Fibroblast of lung (primary cell): ENCODE measurements around the gene GRAMD2A. TPM values are rescaled to one million over a fixed set of nuclear protein-coding genes. Genes with fewer than 3 reads are reported as not detected.

Source experiments
- DNase-seq, 2 donors: peaks; one replicate each; pipeline versions ENCODE4 v3.0.0 to v3.0.0-alpha.2; 2010; ENCODE audit warnings: low read depth in 2 of 2
- H2AFZ ChIP-seq: 2 replicates; pipeline ENCODE4 v1.5.1; 2012; ENCODE audit warnings: low read length, control low read depth, inconsistent platforms
- H3K27ac ChIP-seq: 2 replicates; pipeline ENCODE4 v1.5.1; 2011; ENCODE audit warnings: low read length, control low read depth; ENCODE audit not compliant: insufficient read depth
- H3K27me3 ChIP-seq: 2 replicates; pipeline ENCODE4 v1.5.1; 2011; ENCODE audit warnings: mild to moderate bottlenecking, low read length; ENCODE audit not compliant: control insufficient read depth, insufficient read depth
- H3K36me3 ChIP-seq: 2 replicates; pipeline ENCODE4 v1.5.1; 2011; ENCODE audit warnings: low read length; ENCODE audit not compliant: control insufficient read depth, insufficient read depth
- H3K4me1 ChIP-seq: 2 replicates; pipeline ENCODE4 v1.5.1; 2011; ENCODE audit warnings: low read length; ENCODE audit not compliant: control insufficient read depth, insufficient read depth; ENCODE audit errors: extremely low read depth
- H3K4me2 ChIP-seq: 2 replicates; pipeline ENCODE4 v1.5.1; 2011; ENCODE audit warnings: low read length, control low read depth; ENCODE audit not compliant: insufficient read depth; ENCODE audit errors: extremely low read depth
- H3K4me3 ChIP-seq, 4 experiments: fragments of 200-600 bp in 1 of 4; sonication (generic) in 1 of 4; replicated peaks in 1 of 4; 2 replicates each; pipeline ENCODE4 v1.5.1; 2011 to 2016; ENCODE audit warnings: low read length in 4 of 4, low read depth in 3 of 4, mild to moderate bottlenecking in 3 of 4, control low read depth in 2 of 4, inconsistent platforms in 1 of 4, mixed read lengths in 1 of 4; ENCODE audit not compliant: insufficient read depth in 1 of 4; ENCODE audit errors: control extremely low read depth in 1 of 4
- H3K79me2 ChIP-seq: 2 replicates; pipeline ENCODE4 v1.5.1; 2012; ENCODE audit warnings: mild to moderate bottlenecking, low read length, inconsistent platforms; ENCODE audit not compliant: control insufficient read depth, insufficient read depth
- H3K9ac ChIP-seq: 2 replicates; pipeline ENCODE4 v1.5.1; 2011; ENCODE audit warnings: mild to moderate bottlenecking, low read length, control low read depth; ENCODE audit not compliant: insufficient read depth
- H3K9me3 ChIP-seq: 2 replicates; pipeline ENCODE4 v1.5.1; 2012; ENCODE audit warnings: low read depth, low read length; ENCODE audit not compliant: control insufficient read depth, insufficient read depth
- H4K20me1 ChIP-seq: 2 replicates; pipeline ENCODE4 v1.5.1; 2011; ENCODE audit warnings: low read length; ENCODE audit not compliant: control insufficient read depth, insufficient read depth; ENCODE audit errors: extremely low read depth
- EZH2 ChIP-seq: IDR thresholded peaks from 2 replicates; pipeline ENCODE4 v1.5.1; 2012; ENCODE audit warnings: low read length, control low read depth, mild to moderate bottlenecking; ENCODE audit errors: missing control alignments
- polyA plus RNA-seq, 2 donors: library from polyadenylated mRNA; depleted of rRNA in 1 of 2; stranded (reverse) in 1 of 2; unstranded in 1 of 2; fragments of >200 nt; gene quantifications; 2 replicates each; pipeline ENCODE4 v1.2.1, GENCODE V29; 2011 to 2012; ENCODE audit warnings: missing spikeins in 1 of 2
- total RNA-seq: library from RNA; depleted of rRNA; stranded (reverse); fragments of >200 nt; gene quantifications from 2 replicates; pipeline ENCODE4 v1.2.1, GENCODE V29; 2014
- TF ChIP-seq, protein P1 (sequence below), 2 donors: IDR thresholded peaks in 1 of 2; conservative IDR thresholded peaks in 1 of 2; 1 replicate in 1 of 2; 2 replicates in 1 of 2; pipeline ENCODE4 v1.5.1; 2011 to 2012; ENCODE audit warnings: low read length in 2 of 2, control low read depth in 1 of 2, inconsistent platforms in 1 of 2, low read depth in 1 of 2, mild to moderate bottlenecking in 1 of 2

The GRAMD2A gene
- total and polyA plus RNA-seq, 2 donors (not counting 1 experiment from before 2014, with no cell fraction given): 0.15 to 0.83 TPM

DNA sequence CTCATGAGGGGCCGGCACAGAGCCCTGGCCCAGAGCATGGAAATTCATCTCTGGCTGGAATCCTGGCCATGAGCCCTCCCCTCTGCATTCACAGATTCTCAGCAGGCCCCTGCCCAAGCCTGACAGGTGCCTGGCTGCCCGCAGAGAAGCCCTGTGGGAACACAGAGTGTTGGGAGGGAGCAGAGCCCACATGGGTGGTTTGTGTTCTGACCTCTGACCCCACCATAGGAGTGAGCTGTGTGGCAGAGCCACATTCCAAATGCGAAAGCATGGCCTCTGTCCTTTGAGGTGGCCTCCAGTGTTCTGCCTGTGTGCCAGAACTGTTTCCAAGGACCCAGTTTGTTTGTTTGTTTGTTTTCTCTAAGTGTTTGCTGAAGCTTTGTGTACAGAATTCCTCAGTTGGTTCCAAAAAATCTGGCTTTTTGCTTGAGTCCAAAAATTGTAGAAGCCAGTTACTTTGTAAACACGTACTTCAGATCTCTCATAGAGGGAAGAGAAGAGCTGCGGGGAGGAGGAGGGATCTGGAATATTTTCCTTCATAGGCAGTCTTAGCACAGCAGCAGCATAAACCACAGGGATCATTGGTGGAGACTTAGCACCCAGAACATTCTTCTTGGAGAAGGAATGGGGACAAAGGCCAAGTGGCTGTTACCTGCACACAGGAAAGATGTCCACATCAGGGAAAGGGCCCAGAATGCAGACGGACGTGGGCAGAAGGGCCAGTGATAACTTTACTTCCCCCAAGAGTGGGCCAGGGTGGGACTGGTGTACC is 36.0 kb downstream of the GRAMD2A start:
- Histone ChIP-seq H4K20me1 (no peaks in the 10 kb centered on the region), H3K4me3 (no peak overlapping the region), H3K9ac (no peak overlapping the region), H3K79me2 (no peaks in the 10 kb centered on the region), H3K4me1 (no peaks in the 10 kb centered on the region), H3K27me3 (peaks cover 8% of the 10 kb centered on the region), H2AFZ (no peak overlapping the region), H3K9me3 (no peaks in the 10 kb centered on the region), H3K36me3 (no peaks in the 10 kb centered on the region), H3K4me2 (no peak overlapping the region), H3K27ac (no peak overlapping the region)
- DNase-seq: no peak
- no peak for TF ChIP-seq EZH2
- TF ChIP-seq, protein P1, sequence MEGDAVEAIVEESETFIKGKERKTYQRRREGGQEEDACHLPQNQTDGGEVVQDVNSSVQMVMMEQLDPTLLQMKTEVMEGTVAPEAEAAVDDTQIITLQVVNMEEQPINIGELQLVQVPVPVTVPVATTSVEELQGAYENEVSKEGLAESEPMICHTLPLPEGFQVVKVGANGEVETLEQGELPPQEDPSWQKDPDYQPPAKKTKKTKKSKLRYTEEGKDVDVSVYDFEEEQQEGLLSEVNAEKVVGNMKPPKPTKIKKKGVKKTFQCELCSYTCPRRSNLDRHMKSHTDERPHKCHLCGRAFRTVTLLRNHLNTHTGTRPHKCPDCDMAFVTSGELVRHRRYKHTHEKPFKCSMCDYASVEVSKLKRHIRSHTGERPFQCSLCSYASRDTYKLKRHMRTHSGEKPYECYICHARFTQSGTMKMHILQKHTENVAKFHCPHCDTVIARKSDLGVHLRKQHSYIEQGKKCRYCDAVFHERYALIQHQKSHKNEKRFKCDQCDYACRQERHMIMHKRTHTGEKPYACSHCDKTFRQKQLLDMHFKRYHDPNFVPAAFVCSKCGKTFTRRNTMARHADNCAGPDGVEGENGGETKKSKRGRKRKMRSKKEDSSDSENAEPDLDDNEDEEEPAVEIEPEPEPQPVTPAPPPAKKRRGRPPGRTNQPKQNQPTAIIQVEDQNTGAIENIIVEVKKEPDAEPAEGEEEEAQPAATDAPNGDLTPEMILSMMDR (conservative IDR thresholded peaks at IDR 0.05 in 1 of 2, IDR thresholded peaks at IDR 0.05 in 1 of 2; ENCODE audit: low read depth in 1 of 2, low read length in 2 of 2): no peak

DNA sequence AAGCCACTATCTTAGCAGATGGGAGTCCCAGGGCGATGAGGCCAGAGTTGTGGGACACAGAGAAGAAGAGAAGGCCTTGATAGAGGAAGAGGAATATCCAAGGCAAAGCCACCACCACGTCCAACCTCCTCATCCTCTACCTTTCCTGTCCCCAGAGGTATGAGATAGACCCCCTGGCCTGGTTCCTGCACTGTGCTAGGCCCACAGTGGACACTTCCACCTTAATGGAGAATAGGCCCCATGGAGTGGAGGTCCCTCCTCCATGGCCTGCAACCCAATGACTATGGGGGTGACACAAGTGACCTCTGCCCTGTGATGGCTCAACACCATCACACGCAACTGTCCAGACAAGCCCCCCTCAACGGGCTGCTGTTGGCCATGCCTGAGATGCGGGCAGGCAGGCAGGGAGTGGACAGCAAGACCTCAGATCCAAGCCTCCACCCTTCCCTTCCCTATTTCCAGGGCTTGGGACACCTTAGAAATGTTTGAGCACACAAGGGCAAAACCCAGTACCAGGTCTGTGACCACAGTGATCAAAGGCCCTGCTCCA is 36.8 kb downstream of the GRAMD2A start:
- H3K27ac ChIP-seq: no peak overlapping the region
- H3K27me3 ChIP-seq: peaks cover 8% of the 10 kb centered on the region
- no peaks in the 10 kb centered on the region for H3K4me1 ChIP-seq
- H3K4me2 ChIP-seq: no peak overlapping the region
- H4K20me1 ChIP-seq: no peaks in the 10 kb centered on the region
- no peaks in the 10 kb centered on the region for H3K36me3 ChIP-seq
- H3K4me3 ChIP-seq: no peak overlapping the region
- H3K9ac ChIP-seq: no peak overlapping the region
- H2AFZ ChIP-seq: no peak overlapping the region
- no peaks in the 10 kb centered on the region for H3K9me3 ChIP-seq
- no peak for DNase-seq
- TF ChIP-seq, protein P1 (conservative IDR thresholded peaks at IDR 0.05 in 1 of 2, IDR thresholded peaks at IDR 0.05 in 1 of 2; ENCODE audit: low read depth in 1 of 2, low read length in 2 of 2): no peak
- TF ChIP-seq EZH2: no peak
- no peaks in the 10 kb centered on the region for H3K79me2 ChIP-seq

DNA sequence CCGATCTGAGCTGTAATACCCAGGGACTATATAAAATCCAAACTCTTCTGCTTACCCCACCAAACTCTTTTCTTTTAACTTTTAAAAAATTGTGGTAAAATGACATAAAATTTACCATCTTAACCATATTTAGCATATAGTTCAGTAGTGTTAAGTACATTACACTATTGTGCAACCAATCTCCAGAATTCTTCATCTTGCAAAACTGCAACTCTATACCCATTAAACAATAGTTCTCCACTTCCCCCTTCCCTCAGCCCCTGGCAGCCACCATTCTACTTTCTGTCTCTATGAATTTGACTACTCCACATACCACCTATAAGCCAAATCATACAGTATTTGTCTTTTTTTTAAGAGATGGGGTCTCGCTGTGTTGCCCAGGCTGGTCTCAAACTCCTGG is 40.7 kb downstream of the GRAMD2A start:
- no peaks in the 10 kb centered on the region for H3K79me2 ChIP-seq
- H3K4me1 ChIP-seq: peaks cover 2% of the 10 kb centered on the region
- H3K9ac ChIP-seq: no peak overlapping the region
- H3K4me3 ChIP-seq: no peak overlapping the region
- no peaks in the 10 kb centered on the region for H3K9me3 ChIP-seq
- no peak overlapping the region for H3K4me2 ChIP-seq
- peaks cover 5% of the 10 kb centered on the region for H3K27me3 ChIP-seq
- no peak for TF ChIP-seq EZH2
- TF ChIP-seq, protein P1 (conservative IDR thresholded peaks at IDR 0.05 in 1 of 2, IDR thresholded peaks at IDR 0.05 in 1 of 2; ENCODE audit: low read depth in 1 of 2, low read length in 2 of 2): no peak
- DNase-seq: no peak
- H3K36me3 ChIP-seq: no peaks in the 10 kb centered on the region
- no peak overlapping the region for H3K27ac ChIP-seq
- H2AFZ ChIP-seq: no peak overlapping the region
- no peaks in the 10 kb centered on the region for H4K20me1 ChIP-seq
